Liver (tissue), 9 donors: ENCODE data around the gene GNG12. TPM values are rescaled to one million over a fixed set of nuclear protein-coding genes. Genes with fewer than 3 reads are reported as not detected.

Experiments used
- DNase-seq: peaks from one replicate; pipeline ENCODE4 v3.0.0-alpha.2; 2017; ENCODE audit warnings: low spot score
- H3K27ac ChIP-seq, 2 donors: one replicate each; pipeline ENCODE4 v1.7.0; 2013; ENCODE audit warnings: inconsistent platforms in 2 of 2, low read length in 2 of 2, control low read depth in 1 of 2, low read depth in 1 of 2, mild to moderate bottlenecking in 1 of 2
- H3K27me3 ChIP-seq, 4 donors: one replicate each; pipeline versions ENCODE4 v1.6.1 to v1.7.0; 2013; ENCODE audit warnings: low read length in 3 of 4, inconsistent platforms in 1 of 4, mild to moderate bottlenecking in 1 of 4, moderate library complexity in 1 of 4; ENCODE audit not compliant: control insufficient read depth in 4 of 4, insufficient read depth in 4 of 4
- H3K36me3 ChIP-seq, 4 donors: one replicate each; pipeline versions ENCODE4 v1.6.1 to v1.7.0; 2013; ENCODE audit warnings: low read length in 3 of 4, mild to moderate bottlenecking in 3 of 4, low read depth in 1 of 4, moderate library complexity in 1 of 4; ENCODE audit not compliant: control insufficient read depth in 4 of 4, insufficient read depth in 3 of 4
- H3K4me1 ChIP-seq, 4 donors: one replicate each; pipeline versions ENCODE4 v1.6.1 to v1.7.0; 2013; ENCODE audit warnings: low read length in 3 of 4, mild to moderate bottlenecking in 3 of 4, moderate library complexity in 1 of 4; ENCODE audit not compliant: control insufficient read depth in 4 of 4, insufficient read depth in 4 of 4
- H3K4me3 ChIP-seq, 3 donors: one replicate each; pipeline versions ENCODE4 v1.6.1 to v1.7.0; 2013; ENCODE audit warnings: low read length in 3 of 3, control low read depth in 1 of 3, low read depth in 1 of 3, mild to moderate bottlenecking in 1 of 3
- H3K9ac ChIP-seq, 2 donors: one replicate each; pipeline ENCODE4 v1.7.0; 2013; ENCODE audit warnings: low read length in 2 of 2, mild to moderate bottlenecking in 2 of 2, moderate library complexity in 2 of 2, control low read depth in 1 of 2, low read depth in 1 of 2
- H3K9me3 ChIP-seq, 4 donors: one replicate each; pipeline versions ENCODE4 v1.6.1 to v1.7.0; 2013; ENCODE audit warnings: low read length in 3 of 4; ENCODE audit not compliant: control insufficient read depth in 4 of 4
- EGR1 ChIP-seq, 2 donors: IDR thresholded peaks; 2 replicates each; pipeline ENCODE4 v1.6.1; 2016 to 2018; ENCODE audit warnings: antibody characterized with exemption in 2 of 2, low read depth in 2 of 2
- FOXA1 ChIP-seq: IDR thresholded peaks from 2 replicates; pipeline ENCODE4 v1.6.1; 2016; ENCODE audit warnings: antibody characterized with exemption
- FOXA2 ChIP-seq: IDR thresholded peaks from 2 replicates; pipeline ENCODE4 v1.6.1; 2016; ENCODE audit warnings: antibody characterized with exemption
- GABPA ChIP-seq, 2 donors: IDR thresholded peaks in 1 of 2; conservative IDR thresholded peaks in 1 of 2; 2 replicates each; pipeline ENCODE4 v1.6.1; 2016; ENCODE audit warnings: antibody characterized with exemption in 2 of 2, mild to moderate bottlenecking in 1 of 2, moderate library complexity in 1 of 2
- HNF4A ChIP-seq, 2 donors: conservative IDR thresholded peaks; 2 replicates each; pipeline ENCODE4 v1.6.1; 2016; ENCODE audit warnings: antibody characterized with exemption in 2 of 2, mild to moderate bottlenecking in 2 of 2
- HNF4G ChIP-seq: IDR thresholded peaks from 2 replicates; pipeline ENCODE4 v1.6.1; 2016; ENCODE audit warnings: antibody characterized with exemption
- JUND ChIP-seq, 2 donors: IDR thresholded peaks; 2 replicates each; pipeline ENCODE4 v1.6.1; 2016; ENCODE audit warnings: antibody characterized with exemption in 2 of 2
- NR2F2 ChIP-seq: IDR thresholded peaks from 2 replicates; pipeline ENCODE4 v1.6.1; 2016; ENCODE audit warnings: antibody characterized with exemption
- RAD21 ChIP-seq, 2 donors: IDR thresholded peaks; 2 replicates each; pipeline ENCODE4 v1.6.1; 2016; ENCODE audit warnings: antibody characterized with exemption in 2 of 2, mild to moderate bottlenecking in 2 of 2
- RXRA ChIP-seq, 2 donors: IDR thresholded peaks; 2 replicates each; pipeline ENCODE4 v1.6.1; 2017 to 2018; ENCODE audit warnings: antibody characterized with exemption in 2 of 2, mild to moderate bottlenecking in 1 of 2
- SP1 ChIP-seq: IDR thresholded peaks from 2 replicates; pipeline ENCODE4 v1.6.1; 2018; ENCODE audit warnings: antibody characterized with exemption, mild to moderate bottlenecking
- TAF1 ChIP-seq: conservative IDR thresholded peaks from 2 replicates; pipeline ENCODE4 v1.6.1; 2016; ENCODE audit warnings: antibody characterized with exemption, mild to moderate bottlenecking
- YY1 ChIP-seq: IDR thresholded peaks from 2 replicates; pipeline ENCODE4 v1.6.1; 2016; ENCODE audit warnings: antibody characterized with exemption, mild to moderate bottlenecking
- WGBS: extraction: QIAGEN DNeasy Blood & Tissue Kit; methylation state at CpG from one replicate; pipeline ENCODE4 v1.1.7; 2013; 5-methylcytosine and 5-hydroxymethylcytosine counted together
- polyA plus RNA-seq, 2 donors: library from polyadenylated mRNA; stranded (reverse) in 1 of 2; unstranded in 1 of 2; fragments of 200-250 nt in 1 of 2; fragments of >200 nt in 1 of 2; fragmentation: Nextera tagmentation in 1 of 2; extraction: Ambion mirVana in 1 of 2; gene quantifications; one replicate each; pipeline versions ENCODE4 v1.2.1 to v1.2.3, GENCODE V29; 2013 to 2015
- total RNA-seq, 2 donors: library from RNA; depleted of rRNA; stranded (reverse); fragments of >200 nt; gene quantifications; one replicate each; pipeline ENCODE4 v1.2.3, GENCODE V29; 2014
- TF ChIP-seq, protein P1 (sequence below): IDR thresholded peaks from 2 replicates; pipeline ENCODE4 v1.6.1; 2016; ENCODE audit warnings: antibody characterized with exemption
- TF ChIP-seq, protein P2 (sequence below): fragments of 150-350 bp; IDR thresholded peaks from 2 replicates; pipeline ENCODE4 v1.5.1; 2017; ENCODE audit warnings: improper control_type of control experiment, low read depth, low read length; ENCODE audit not compliant: missing input control
- TF ChIP-seq, protein P3 (sequence below): IDR thresholded peaks from 2 replicates; pipeline ENCODE4 v1.6.1; 2016; ENCODE audit warnings: antibody characterized with exemption, mild to moderate bottlenecking
- TF ChIP-seq, protein P4 (sequence below): IDR thresholded peaks from 2 replicates; pipeline ENCODE4 v1.6.1; 2016; ENCODE audit warnings: antibody characterized with exemption
- TF ChIP-seq, protein P5 (sequence below): IDR thresholded peaks from 2 replicates; pipeline ENCODE4 v1.6.1; 2016; ENCODE audit warnings: antibody characterized with exemption
- donor health status: healthy.
- donor health status: healthy.
- donor health status: healthy.
- donor health status: healthy.
- donor health status: healthy.

Gene GNG12
- total and polyA plus RNA-seq, 4 donors: 15.4 to 26.1 (median 19.7) TPM

DNA sequence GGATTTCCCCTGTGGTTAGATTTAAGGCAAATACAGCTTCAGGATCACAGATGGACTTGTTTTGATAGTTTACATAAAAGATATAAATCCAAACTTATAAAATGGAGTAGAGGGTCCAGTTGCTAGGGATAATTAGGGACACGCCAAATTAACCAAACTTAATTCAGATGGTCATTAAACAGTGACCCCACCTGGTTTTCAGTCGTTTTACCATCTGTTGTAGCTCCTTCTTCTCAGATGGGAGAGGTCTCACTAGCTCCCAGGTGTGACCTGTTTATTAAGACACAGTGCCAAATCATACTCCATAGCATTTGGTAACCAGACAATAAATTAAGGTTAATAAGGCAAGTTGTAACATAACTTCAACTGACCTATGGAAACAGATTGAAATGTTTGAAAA is 156.3 kb downstream of the GNG12 start:
- Histone ChIP-seq H3K9ac (no peak overlapping the region), H3K27ac (no peak overlapping the region), H3K27me3 (no peaks in the 10 kb centered on the region), H3K4me1 (no peaks in the 10 kb centered on the region), H3K4me3 (no peak overlapping the region), H3K36me3 (no peaks in the 10 kb centered on the region), H3K9me3 (no peaks in the 10 kb centered on the region)
- WGBS: 78% methylated on average over 2 of the region's 2 CpGs
- TF ChIP-seq HNF4A (conservative IDR thresholded peaks at IDR 0.05) (no peak), HNF4G (no peak), EGR1 (IDR thresholded peaks at IDR 0.05; ENCODE audit: low read depth in 2 of 2) (no peak), FOXA1 (no peak), YY1 (no peak), JUND (IDR thresholded peaks at IDR 0.05) (no peak), GABPA (IDR thresholded peaks at IDR 0.05 in 1 of 2, conservative IDR thresholded peaks at IDR 0.05 in 1 of 2) (no peak), TAF1 (no peak), NR2F2 (no peak), RAD21 (IDR thresholded peaks at IDR 0.05) (no peak)
- TF ChIP-seq, protein P1, sequence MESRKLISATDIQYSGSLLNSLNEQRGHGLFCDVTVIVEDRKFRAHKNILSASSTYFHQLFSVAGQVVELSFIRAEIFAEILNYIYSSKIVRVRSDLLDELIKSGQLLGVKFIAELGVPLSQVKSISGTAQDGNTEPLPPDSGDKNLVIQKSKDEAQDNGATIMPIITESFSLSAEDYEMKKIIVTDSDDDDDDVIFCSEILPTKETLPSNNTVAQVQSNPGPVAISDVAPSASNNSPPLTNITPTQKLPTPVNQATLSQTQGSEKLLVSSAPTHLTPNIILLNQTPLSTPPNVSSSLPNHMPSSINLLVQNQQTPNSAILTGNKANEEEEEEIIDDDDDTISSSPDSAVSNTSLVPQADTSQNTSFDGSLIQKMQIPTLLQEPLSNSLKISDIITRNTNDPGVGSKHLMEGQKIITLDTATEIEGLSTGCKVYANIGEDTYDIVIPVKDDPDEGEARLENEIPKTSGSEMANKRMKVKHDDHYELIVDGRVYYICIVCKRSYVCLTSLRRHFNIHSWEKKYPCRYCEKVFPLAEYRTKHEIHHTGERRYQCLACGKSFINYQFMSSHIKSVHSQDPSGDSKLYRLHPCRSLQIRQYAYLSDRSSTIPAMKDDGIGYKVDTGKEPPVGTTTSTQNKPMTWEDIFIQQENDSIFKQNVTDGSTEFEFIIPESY: no peak
- DNase-seq: no peak

DNA sequence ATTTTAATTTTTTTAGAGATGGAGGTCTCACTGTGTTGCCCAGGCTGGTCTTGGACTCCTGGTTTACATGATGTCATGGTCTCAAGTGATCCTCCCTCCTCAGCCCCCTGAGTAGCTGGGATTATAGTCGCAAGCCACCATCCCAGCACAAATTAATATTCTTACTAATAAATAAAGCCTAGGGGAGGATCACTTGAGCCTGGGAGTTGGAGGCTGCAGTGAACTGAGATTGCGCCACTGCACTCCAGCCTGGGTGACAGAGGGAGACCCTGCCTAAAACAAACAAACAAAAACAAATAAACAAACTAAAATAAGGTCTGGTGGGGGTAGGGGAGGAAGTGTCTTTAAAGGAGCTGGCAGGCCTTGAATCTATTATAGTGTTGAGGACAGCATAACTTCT is 157.0 kb downstream of the GNG12 start:
- no peaks in the 10 kb centered on the region for H3K36me3 ChIP-seq
- 89% methylated on average over 2 of the region's 2 CpGs for WGBS
- H3K9me3 ChIP-seq: no peaks in the 10 kb centered on the region
- no peak overlapping the region for H3K27ac ChIP-seq
- no peaks in the 10 kb centered on the region for H3K27me3 ChIP-seq
- no peak for DNase-seq
- no peak overlapping the region for H3K9ac ChIP-seq
- no peak overlapping the region for H3K4me3 ChIP-seq
- TF ChIP-seq, protein P1: no peak
- TF ChIP-seq GABPA (IDR thresholded peaks at IDR 0.05 in 1 of 2, conservative IDR thresholded peaks at IDR 0.05 in 1 of 2): no peak
- TF ChIP-seq, protein P2, sequence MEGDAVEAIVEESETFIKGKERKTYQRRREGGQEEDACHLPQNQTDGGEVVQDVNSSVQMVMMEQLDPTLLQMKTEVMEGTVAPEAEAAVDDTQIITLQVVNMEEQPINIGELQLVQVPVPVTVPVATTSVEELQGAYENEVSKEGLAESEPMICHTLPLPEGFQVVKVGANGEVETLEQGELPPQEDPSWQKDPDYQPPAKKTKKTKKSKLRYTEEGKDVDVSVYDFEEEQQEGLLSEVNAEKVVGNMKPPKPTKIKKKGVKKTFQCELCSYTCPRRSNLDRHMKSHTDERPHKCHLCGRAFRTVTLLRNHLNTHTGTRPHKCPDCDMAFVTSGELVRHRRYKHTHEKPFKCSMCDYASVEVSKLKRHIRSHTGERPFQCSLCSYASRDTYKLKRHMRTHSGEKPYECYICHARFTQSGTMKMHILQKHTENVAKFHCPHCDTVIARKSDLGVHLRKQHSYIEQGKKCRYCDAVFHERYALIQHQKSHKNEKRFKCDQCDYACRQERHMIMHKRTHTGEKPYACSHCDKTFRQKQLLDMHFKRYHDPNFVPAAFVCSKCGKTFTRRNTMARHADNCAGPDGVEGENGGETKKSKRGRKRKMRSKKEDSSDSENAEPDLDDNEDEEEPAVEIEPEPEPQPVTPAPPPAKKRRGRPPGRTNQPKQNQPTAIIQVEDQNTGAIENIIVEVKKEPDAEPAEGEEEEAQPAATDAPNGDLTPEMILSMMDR: no peak
- no peak for TF ChIP-seq EGR1 (IDR thresholded peaks at IDR 0.05; ENCODE audit: low read depth in 2 of 2)
- TF ChIP-seq TAF1: no peak
- TF ChIP-seq, protein P3, sequence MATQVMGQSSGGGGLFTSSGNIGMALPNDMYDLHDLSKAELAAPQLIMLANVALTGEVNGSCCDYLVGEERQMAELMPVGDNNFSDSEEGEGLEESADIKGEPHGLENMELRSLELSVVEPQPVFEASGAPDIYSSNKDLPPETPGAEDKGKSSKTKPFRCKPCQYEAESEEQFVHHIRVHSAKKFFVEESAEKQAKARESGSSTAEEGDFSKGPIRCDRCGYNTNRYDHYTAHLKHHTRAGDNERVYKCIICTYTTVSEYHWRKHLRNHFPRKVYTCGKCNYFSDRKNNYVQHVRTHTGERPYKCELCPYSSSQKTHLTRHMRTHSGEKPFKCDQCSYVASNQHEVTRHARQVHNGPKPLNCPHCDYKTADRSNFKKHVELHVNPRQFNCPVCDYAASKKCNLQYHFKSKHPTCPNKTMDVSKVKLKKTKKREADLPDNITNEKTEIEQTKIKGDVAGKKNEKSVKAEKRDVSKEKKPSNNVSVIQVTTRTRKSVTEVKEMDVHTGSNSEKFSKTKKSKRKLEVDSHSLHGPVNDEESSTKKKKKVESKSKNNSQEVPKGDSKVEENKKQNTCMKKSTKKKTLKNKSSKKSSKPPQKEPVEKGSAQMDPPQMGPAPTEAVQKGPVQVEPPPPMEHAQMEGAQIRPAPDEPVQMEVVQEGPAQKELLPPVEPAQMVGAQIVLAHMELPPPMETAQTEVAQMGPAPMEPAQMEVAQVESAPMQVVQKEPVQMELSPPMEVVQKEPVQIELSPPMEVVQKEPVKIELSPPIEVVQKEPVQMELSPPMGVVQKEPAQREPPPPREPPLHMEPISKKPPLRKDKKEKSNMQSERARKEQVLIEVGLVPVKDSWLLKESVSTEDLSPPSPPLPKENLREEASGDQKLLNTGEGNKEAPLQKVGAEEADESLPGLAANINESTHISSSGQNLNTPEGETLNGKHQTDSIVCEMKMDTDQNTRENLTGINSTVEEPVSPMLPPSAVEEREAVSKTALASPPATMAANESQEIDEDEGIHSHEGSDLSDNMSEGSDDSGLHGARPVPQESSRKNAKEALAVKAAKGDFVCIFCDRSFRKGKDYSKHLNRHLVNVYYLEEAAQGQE: no peak
- TF ChIP-seq JUND (IDR thresholded peaks at IDR 0.05): no peak
- TF ChIP-seq FOXA2: no peak
- TF ChIP-seq, protein P4, sequence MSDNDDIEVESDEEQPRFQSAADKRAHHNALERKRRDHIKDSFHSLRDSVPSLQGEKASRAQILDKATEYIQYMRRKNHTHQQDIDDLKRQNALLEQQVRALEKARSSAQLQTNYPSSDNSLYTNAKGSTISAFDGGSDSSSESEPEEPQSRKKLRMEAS: no peak
- no peak for TF ChIP-seq NR2F2
- TF ChIP-seq FOXA1: no peak
- no peak for TF ChIP-seq SP1
- no peak for TF ChIP-seq HNF4A (conservative IDR thresholded peaks at IDR 0.05)
- no peak for TF ChIP-seq RAD21 (IDR thresholded peaks at IDR 0.05)
- no peak for TF ChIP-seq YY1
- TF ChIP-seq HNF4G: no peak
- TF ChIP-seq, protein P5, sequence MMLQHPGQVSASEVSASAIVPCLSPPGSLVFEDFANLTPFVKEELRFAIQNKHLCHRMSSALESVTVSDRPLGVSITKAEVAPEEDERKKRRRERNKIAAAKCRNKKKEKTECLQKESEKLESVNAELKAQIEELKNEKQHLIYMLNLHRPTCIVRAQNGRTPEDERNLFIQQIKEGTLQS: no peak
- TF ChIP-seq RXRA (IDR thresholded peaks at IDR 0.05): no peak
- no peaks in the 10 kb centered on the region for H3K4me1 ChIP-seq
